NCI-H446 treated with DMSO at 0.1 percent for 48 hours (cell line): Measurements from ENCODE around the gene TSPAN9.

Source experiments
- DNase-seq: peaks from one replicate; lab custom pipeline; 2025; lab: John Stamatoyannopoulos, UW

Gene TSPAN9

GRCh38 chr12:3189282-3189681 is 112.1 kb downstream of the TSPAN9 start:
- DNase-seq, result no peak

GRCh38 chr12:3190101-3190500 is 112.9 kb downstream of the TSPAN9 start:
- DNase-seq, result no peak

GRCh38 chr12:3191450-3191849 is 114.3 kb downstream of the TSPAN9 start:
- DNase-seq, result no peak

- DNase-seq, result no peak
These were observed 115.0 kb downstream of the TSPAN9 start for GRCh38 chr12:3192221-3192620.

GRCh38 chr12:3193131-3193530 is 116.0 kb downstream of the TSPAN9 start:
- DNase-seq, result no peak

GRCh38 chr12:3193755-3194154 is 116.6 kb downstream of the TSPAN9 start:
- DNase-seq, result no peak

- no peak for DNase-seq
These were observed 118.2 kb downstream of the TSPAN9 start for GRCh38 chr12:3195337-3195736.

GRCh38 chr12:3195859-3196483 is 118.8 kb downstream of the TSPAN9 start:
- no peak for DNase-seq

- no peak for DNase-seq
These were observed 119.3 kb downstream of the TSPAN9 start for GRCh38 chr12:3196488-3196887.

- no peak for DNase-seq
These were observed 120.1 kb downstream of the TSPAN9 start for GRCh38 chr12:3197131-3197818.

GRCh38 chr12:3199551-3200031 is 122.4 kb downstream of the TSPAN9 start:
- no peak for DNase-seq

- DNase-seq, result no peak
These were observed 122.9 kb downstream of the TSPAN9 start for GRCh38 chr12:3200032-3200617.

- no peak for DNase-seq
These were observed 123.6 kb downstream of the TSPAN9 start for GRCh38 chr12:3200814-3201233.

- no peak for DNase-seq
These were observed 124.3 kb downstream of the TSPAN9 start for GRCh38 chr12:3201339-3202051.

GRCh38 chr12:3202096-3202495 is 124.9 kb downstream of the TSPAN9 start:
- no peak for DNase-seq

- no peak for DNase-seq
These were observed 125.7 kb downstream of the TSPAN9 start for GRCh38 chr12:3202734-3203446.

GRCh38 chr12:3203713-3204112 is 126.5 kb downstream of the TSPAN9 start:
- no peak for DNase-seq

- DNase-seq, result no peak
These were observed 127.0 kb downstream of the TSPAN9 start for GRCh38 chr12:3204143-3204542.

GRCh38 chr12:3204730-3205531 is 127.8 kb downstream of the TSPAN9 start:
- no peak for DNase-seq

- DNase-seq, result no peak
These were observed 128.8 kb downstream of the TSPAN9 start for GRCh38 chr12:3205742-3206519.
